Natural killer cell treated with Interleukin-12 subunit alpha and Interleukin-12 subunit beta and Interleukin-15 and Interleukin-18, amount 100 ng/mL, for 72 hours (primary cell): Measurements from ENCODE around the gene CAST. TPM values are rescaled to one million over a fixed set of nuclear protein-coding genes. Genes with fewer than 3 reads are reported as not detected.
"Not testable (repeated sequence)": the region's sequence is repeated elsewhere in the genome, so short reads cannot be mapped to it uniquely, and the experiment has no call there.

Source experiments
- ATAC-seq, 2 donors: fragments of 150-1000 bp; cut with Tn5 transposase in 1 of 2; sonication (Bioruptor Pico), chemical (Tn5 transposase) in 1 of 2; 2 replicates each; pipeline ENCODE4 v1.10.0; 2021
- DNase-seq: peaks from one replicate; pipeline ENCODE4 v3.0.0; 2022; ENCODE audit warnings: low spot score
- H3K27ac Mint-ChIP-seq, 2 donors: 1 replicate in 1 of 2; 2 replicates in 1 of 2; pipeline ENCODE4 v1.8.0; 2022; ENCODE audit warnings: mixed read lengths in 2 of 2, mild to moderate bottlenecking in 1 of 2, moderate library complexity in 1 of 2
- H3K27me3 Mint-ChIP-seq, 2 donors: 1 replicate in 1 of 2; 2 replicates in 1 of 2; pipeline ENCODE4 v1.8.0; 2022; ENCODE audit warnings: mixed read lengths in 2 of 2
- H3K36me3 Mint-ChIP-seq: one replicate; pipeline ENCODE4 v1.8.0; 2022; ENCODE audit warnings: mixed read lengths
- H3K4me1 Mint-ChIP-seq, 2 donors: 1 replicate in 1 of 2; 2 replicates in 1 of 2; pipeline ENCODE4 v1.8.0; 2022; ENCODE audit warnings: low read depth in 2 of 2, mixed read lengths in 2 of 2, mild to moderate bottlenecking in 1 of 2
- H3K4me3 Mint-ChIP-seq: one replicate; pipeline ENCODE4 v1.8.0; 2022; ENCODE audit warnings: mixed read lengths
- H3K9me3 Mint-ChIP-seq: 2 replicates; pipeline ENCODE4 v1.8.0; 2022; ENCODE audit warnings: mixed read lengths
- total RNA-seq, 2 donors: library from RNA; stranded (reverse); gene quantifications; one replicate each; pipeline ENCODE4 v1.2.3, GENCODE V29; 2022

The CAST gene
- total RNA-seq, 2 donors from 2014 or later, result 86.3 to 101 TPM

- H3K9me3 Mint-ChIP-seq, result peaks cover 2% of the 10 kb centered on the region
- H3K36me3 Mint-ChIP-seq, result peaks cover 23% of the 10 kb centered on the region
- no peak overlapping the region for H3K4me3 Mint-ChIP-seq
- H3K27me3 Mint-ChIP-seq, result no peaks in the 10 kb centered on the region
- H3K4me1 Mint-ChIP-seq, result peaks cover 10 to 17% of the 10 kb centered on the region in 2 donors
- peak overlapping the region in 1 of 2 donors; percentile 83 for H3K27ac Mint-ChIP-seq
- DNase-seq (no peak), ATAC-seq (no peak)
Measured at GRCh38 chr5:96741891-96742309, 79.7 kb downstream of the CAST start.

DNA sequence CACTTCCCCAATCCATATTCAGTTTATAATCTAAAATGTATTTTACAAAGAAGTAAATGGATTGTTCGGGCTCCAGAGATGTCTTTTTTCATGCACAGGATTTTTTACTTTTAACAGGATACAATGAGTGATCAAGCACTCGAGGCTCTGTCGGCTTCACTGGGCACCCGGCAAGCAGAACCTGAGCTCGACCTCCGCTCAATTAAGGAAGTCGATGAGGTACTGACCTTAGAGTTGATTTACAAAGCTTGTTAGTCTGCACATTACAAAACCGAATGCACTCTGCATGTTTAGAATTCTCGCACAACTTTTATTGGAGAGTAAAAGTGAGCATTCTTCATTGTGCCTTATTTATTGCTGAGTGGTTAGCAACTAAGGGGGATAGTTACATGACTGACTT lies 80.4 kb downstream of the CAST start:
- H3K9me3 Mint-ChIP-seq, result peaks cover 2% of the 10 kb centered on the region
- peak overlapping the region; percentile 45 to 83 for H3K27ac Mint-ChIP-seq
- no peak overlapping the region for H3K4me3 Mint-ChIP-seq
- no peaks in the 10 kb centered on the region for H3K27me3 Mint-ChIP-seq
- no peak for ATAC-seq
- no peak for DNase-seq
- H3K36me3 Mint-ChIP-seq, result peaks cover 23% of the 10 kb centered on the region
- H3K4me1 Mint-ChIP-seq, result peaks cover 10 to 17% of the 10 kb centered on the region in 2 donors

- peaks cover 2% of the 10 kb centered on the region for H3K9me3 Mint-ChIP-seq
- ATAC-seq (peak; percentile 43 to 70), DNase-seq (no peak)
- peaks cover 23% of the 10 kb centered on the region for H3K36me3 Mint-ChIP-seq
- H3K27ac Mint-ChIP-seq, result peak overlapping the region; percentile 45 to 83
- no peaks in the 10 kb centered on the region for H3K27me3 Mint-ChIP-seq
- H3K4me1 Mint-ChIP-seq, result peaks cover 10 to 17% of the 10 kb centered on the region in 2 donors
- no peak overlapping the region for H3K4me3 Mint-ChIP-seq
Measured at GRCh38 chr5:96743065-96743768, 81.0 kb downstream of the CAST start.

DNA sequence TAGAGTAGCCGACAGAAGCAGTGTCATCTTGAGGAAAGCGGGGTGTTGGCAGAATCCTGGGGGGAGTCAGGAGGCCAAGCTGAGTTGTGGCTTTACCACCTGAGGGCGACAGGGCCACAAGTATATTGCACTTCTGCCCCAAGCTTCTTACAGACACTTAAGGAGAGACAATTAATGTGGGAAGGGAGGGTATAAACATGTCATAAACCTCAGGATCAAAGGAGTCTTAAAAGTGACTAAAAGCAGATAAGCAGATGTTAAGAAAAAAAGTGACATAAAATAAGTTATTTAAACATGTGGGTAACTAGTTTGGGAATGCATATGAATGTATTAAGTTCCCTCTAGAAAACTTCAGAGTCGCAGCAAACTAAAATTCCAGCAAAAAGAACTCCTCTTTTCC lies 81.6 kb downstream of the CAST start:
- no peak for ATAC-seq
- H3K4me1 Mint-ChIP-seq, result peaks cover 10 to 17% of the 10 kb centered on the region in 2 donors
- H3K27me3 Mint-ChIP-seq, result no peaks in the 10 kb centered on the region
- no peak overlapping the region for H3K4me3 Mint-ChIP-seq
- H3K27ac Mint-ChIP-seq, result peak overlapping the region; percentile 45 to 83
- no peak for DNase-seq
- peaks cover 2% of the 10 kb centered on the region for H3K9me3 Mint-ChIP-seq
- peaks cover 23% of the 10 kb centered on the region for H3K36me3 Mint-ChIP-seq

GRCh38 chr5:96744218-96744617 lies 82.0 kb downstream of the CAST start:
- not testable (repeated sequence) for DNase-seq, H3K9me3 Mint-ChIP-seq, H3K27me3 Mint-ChIP-seq, H3K4me3 Mint-ChIP-seq, ATAC-seq
- H3K4me1 Mint-ChIP-seq, result peaks cover 10 to 17% of the 10 kb centered on the region in 2 donors
- peaks cover 23% of the 10 kb centered on the region for H3K36me3 Mint-ChIP-seq
- H3K27ac Mint-ChIP-seq, result peak overlapping the region; percentile 45 to 83

GRCh38 chr5:96745025-96745424 lies 82.8 kb downstream of the CAST start:
- Mint-ChIP-seq H3K27ac (peak overlapping the region; percentile 68 to 83), H3K4me1 (peaks cover 10 to 17% of the 10 kb centered on the region in 2 donors), H3K4me3 (no peak overlapping the region), H3K36me3 (peaks cover 23% of the 10 kb centered on the region), H3K27me3 (no peaks in the 10 kb centered on the region), H3K9me3 (peaks cover 2% of the 10 kb centered on the region)
- no peak for ATAC-seq
- DNase-seq, result no peak

DNA sequence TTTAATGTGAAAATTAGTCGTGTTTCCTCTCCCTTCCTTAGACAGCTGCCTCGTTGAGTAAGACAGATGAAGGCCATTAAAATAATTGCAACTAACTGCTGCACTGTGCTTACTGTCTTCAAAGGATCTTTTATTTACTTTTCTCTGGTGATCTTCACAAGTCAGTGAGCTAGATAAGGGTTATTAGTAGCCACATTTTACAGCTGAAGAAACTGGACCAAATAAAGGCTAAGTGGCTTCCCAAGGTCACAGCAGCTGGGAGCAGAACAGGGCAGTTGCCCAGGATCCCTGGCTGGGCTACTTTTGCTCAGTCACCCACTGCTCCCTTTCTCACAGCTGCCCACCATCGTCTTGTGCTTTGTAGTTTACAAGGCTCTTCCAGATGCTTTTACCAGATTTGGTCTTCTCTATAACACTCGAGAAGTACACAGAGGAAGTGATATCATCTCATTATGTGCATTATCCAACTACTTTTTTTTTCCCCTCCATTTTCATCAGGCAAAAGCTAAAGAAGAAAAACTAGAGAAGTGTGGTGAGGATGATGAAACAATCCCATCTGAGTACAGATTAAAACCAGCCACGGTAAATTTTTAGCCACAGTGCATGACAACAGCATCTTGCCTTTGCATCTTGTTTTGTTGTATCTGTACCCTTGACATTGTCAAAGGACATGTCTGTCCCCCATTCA lies 83.8 kb downstream of the CAST start:
- ATAC-seq, result no peak
- H3K36me3 Mint-ChIP-seq, result peaks cover 23% of the 10 kb centered on the region

GRCh38 chr5:96747720-96748119 lies 85.5 kb downstream of the CAST start:
- ATAC-seq, result no peak
- H3K4me3 Mint-ChIP-seq, result no peak overlapping the region
- H3K27ac Mint-ChIP-seq, result no peak overlapping the region
- no peaks in the 10 kb centered on the region for H3K27me3 Mint-ChIP-seq
- H3K9me3 Mint-ChIP-seq, result peaks cover 2% of the 10 kb centered on the region
- H3K36me3 Mint-ChIP-seq, result peaks cover 22% of the 10 kb centered on the region
- H3K4me1 Mint-ChIP-seq, result peaks cover 10 to 16% of the 10 kb centered on the region in 2 donors
- no peak for DNase-seq

More for the DNA sequence above, 83.8 kb downstream of the CAST start:
- peak overlapping the region; percentile 68 to 83 for H3K27ac Mint-ChIP-seq
- H3K4me3 Mint-ChIP-seq, result no peak overlapping the region
- peaks cover 10 to 17% of the 10 kb centered on the region in 2 donors for H3K4me1 Mint-ChIP-seq
- DNase-seq, result no peak
- H3K9me3 Mint-ChIP-seq, result peaks cover 2% of the 10 kb centered on the region
- no peaks in the 10 kb centered on the region for H3K27me3 Mint-ChIP-seq

GRCh38 chr5:96750110-96750822 lies 88.1 kb downstream of the CAST start:
- Mint-ChIP-seq H3K9me3 (no peaks in the 10 kb centered on the region), H3K4me3 (no peak overlapping the region), H3K36me3 (peaks cover 12% of the 10 kb centered on the region), H3K4me1 (peaks cover 4 to 10% of the 10 kb centered on the region in 2 donors), H3K27ac (no peak overlapping the region), H3K27me3 (no peaks in the 10 kb centered on the region)
- DNase-seq (no peak), ATAC-seq (no peak)

GRCh38 chr5:96751203-96752169 lies 89.3 kb downstream of the CAST start:
- Mint-ChIP-seq H3K27me3 (no peaks in the 10 kb centered on the region), H3K4me1 (no peaks in the 10 kb centered on the region), H3K4me3 (no peak overlapping the region), H3K27ac (peak overlapping the region; percentile 30 to 42), H3K9me3 (no peaks in the 10 kb centered on the region), H3K36me3 (peaks cover under 1% of the 10 kb centered on the region)
- ATAC-seq (no peak), DNase-seq (no peak)

GRCh38 chr5:96752341-96753016 lies 90.3 kb downstream of the CAST start:
- H3K27ac Mint-ChIP-seq, result peak overlapping the region; percentile 30 to 42
- no peaks in the 10 kb centered on the region for H3K9me3 Mint-ChIP-seq
- DNase-seq (no peak), ATAC-seq (no peak)
- H3K27me3 Mint-ChIP-seq, result no peaks in the 10 kb centered on the region
- peaks cover 6% of the 10 kb centered on the region for H3K36me3 Mint-ChIP-seq
- H3K4me1 Mint-ChIP-seq, result no peaks in the 10 kb centered on the region
- no peak overlapping the region for H3K4me3 Mint-ChIP-seq

- Mint-ChIP-seq H3K36me3 (peaks cover 6% of the 10 kb centered on the region), H3K9me3 (no peaks in the 10 kb centered on the region), H3K27ac (no peak overlapping the region), H3K4me3 (no peak overlapping the region), H3K4me1 (no peaks in the 10 kb centered on the region), H3K27me3 (no peaks in the 10 kb centered on the region)
- ATAC-seq (no peak), DNase-seq (no peak)
Measured at GRCh38 chr5:96753017-96753397, 90.8 kb downstream of the CAST start.

DNA sequence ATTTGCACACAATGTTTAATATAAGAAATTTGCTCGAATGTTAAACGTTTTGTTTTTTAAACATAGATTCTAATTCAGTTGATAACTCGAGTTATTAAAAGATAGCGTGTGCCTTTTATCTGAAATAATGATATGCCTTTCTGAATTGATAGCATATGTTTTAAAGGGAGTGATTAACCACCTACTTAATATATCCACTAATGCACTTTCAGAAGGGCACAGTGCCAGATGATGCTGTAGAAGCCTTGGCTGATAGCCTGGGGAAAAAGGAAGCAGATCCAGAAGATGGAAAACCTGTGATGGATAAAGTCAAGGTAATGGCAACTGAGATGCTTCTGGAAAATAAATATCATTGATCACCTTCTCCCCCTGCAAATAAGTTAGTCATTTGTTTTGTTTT lies 91.7 kb downstream of the CAST start:
- Mint-ChIP-seq H3K27me3 (no peaks in the 10 kb centered on the region), H3K27ac (no peak overlapping the region)
- no peak for DNase-seq

More for the DNA sequence above, 91.7 kb downstream of the CAST start:
- ATAC-seq, result no peak
- Mint-ChIP-seq H3K4me3 (no peak overlapping the region), H3K36me3 (peaks cover 6% of the 10 kb centered on the region), H3K4me1 (no peaks in the 10 kb centered on the region), H3K9me3 (no peaks in the 10 kb centered on the region)
